Karpas-422 (cell line): ENCODE measurements around the gene FAM200B. TPM values are rescaled to one million over a fixed set of nuclear protein-coding genes. Genes with fewer than 3 reads are reported as not detected.
A peak's percentile ranks its signal among the peaks of the same experiment; 100 is the strongest.

Source experiments
- DNase-seq: peaks from one replicate; pipeline ENCODE4 v3.0.0-alpha.2; 2015
- H2AFZ ChIP-seq: fragments of 200-600 bp; sonication (generic); 2 replicates; pipeline ENCODE4 v1.6.1; 2014; ENCODE audit warnings: antibody characterized with exemption, low read length, mixed read lengths
- H3K27ac ChIP-seq: fragments of 200-600 bp; sonication (generic); 2 replicates; pipeline ENCODE4 v1.5.1; 2014; ENCODE audit warnings: mild to moderate bottlenecking, low read length, moderate library complexity
- H3K27me3 ChIP-seq: fragments of 200-600 bp; sonication (generic); 2 replicates; pipeline ENCODE4 v1.6.1; 2014; ENCODE audit warnings: low read length, mixed read lengths
- H3K36me3 ChIP-seq: fragments of 200-600 bp; sonication (generic); 2 replicates; pipeline ENCODE4 v1.6.1; 2014; ENCODE audit warnings: low read length, mixed read lengths; ENCODE audit not compliant: insufficient read depth
- H3K4me1 ChIP-seq: fragments of 200-600 bp; sonication (generic); 2 replicates; pipeline ENCODE4 v1.6.1; 2014; ENCODE audit warnings: mild to moderate bottlenecking, low read length, mixed read lengths
- H3K4me2 ChIP-seq: fragments of 200-600 bp; sonication (generic); 2 replicates; pipeline ENCODE4 v1.6.1; 2014; ENCODE audit warnings: low read length, low read depth, mild to moderate bottlenecking; ENCODE audit not compliant: poor library complexity, severe bottlenecking
- H3K4me3 ChIP-seq: fragments of 200-600 bp; sonication (generic); 2 replicates; pipeline ENCODE4 v1.5.1; 2014; ENCODE audit warnings: mild to moderate bottlenecking, antibody characterized with exemption, low read length, mixed read lengths
- H3K79me2 ChIP-seq: fragments of 200-600 bp; sonication (generic); 2 replicates; pipeline ENCODE4 v1.6.1; 2014; ENCODE audit warnings: mild to moderate bottlenecking, low read length, mixed read lengths
- H3K9ac ChIP-seq: fragments of 200-600 bp; sonication (generic); 2 replicates; pipeline ENCODE4 v1.6.0; 2014; ENCODE audit warnings: low read length
- H3K9me2 ChIP-seq: fragments of 200-600 bp; sonication (generic), shearing (Covaris generic); replicated peaks from 2 replicates; pipeline ENCODE4 v1.6.0; 2014; ENCODE audit warnings: mild to moderate bottlenecking, low read length, moderate library complexity; ENCODE audit not compliant: insufficient read depth
- H3K9me3 ChIP-seq: fragments of 300-700, 200-600 bp; sonication (generic); 2 replicates; pipeline ENCODE4 v1.6.1; 2014; ENCODE audit warnings: low read length, mixed read lengths
- H4K20me1 ChIP-seq: fragments of 200-600 bp; sonication (generic); 2 replicates; pipeline ENCODE4 v1.6.1; 2014; ENCODE audit warnings: mild to moderate bottlenecking, antibody characterized with exemption, low read length, low read depth; ENCODE audit not compliant: insufficient read depth
- total RNA-seq: library from RNA; depleted of rRNA; stranded (reverse); fragments of >200 nt; shearing (Covaris generic); gene quantifications from 2 replicates; pipeline ENCODE4 v1.2.3, GENCODE V29; 2014; ENCODE audit warnings: low replicate concordance

FAM200B gene
- total RNA-seq, 1 experiment from 2014 or later: 18.3 TPM

- H3K27ac ChIP-seq: no peak overlapping the region
- no peak overlapping the region for H2AFZ ChIP-seq
- DNase-seq: peak; percentile 33
- H4K20me1 ChIP-seq: no peaks in the 10 kb centered on the region
- no peaks in the 10 kb centered on the region for H3K36me3 ChIP-seq
- H3K4me1 ChIP-seq: peaks cover 18% of the 10 kb centered on the region
- H3K4me2 ChIP-seq: no peak overlapping the region
- H3K4me3 ChIP-seq: no peak overlapping the region
- H3K27me3 ChIP-seq: no peaks in the 10 kb centered on the region
- no peaks in the 10 kb centered on the region for H3K9me2 ChIP-seq
- H3K9ac ChIP-seq: no peak overlapping the region
- H3K9me3 ChIP-seq: no peaks in the 10 kb centered on the region
- H3K79me2 ChIP-seq: peaks cover 10% of the 10 kb centered on the region
Observed at GRCh38 chr4:15658781-15659180, 22.8 kb upstream of the FAM200B start.

GRCh38 chr4:15659768-15660570 is 21.7 kb upstream of the FAM200B start:
- Histone ChIP-seq H3K4me2 (no peak overlapping the region), H2AFZ (no peak overlapping the region), H3K4me3 (no peak overlapping the region), H3K9me2 (no peaks in the 10 kb centered on the region), H3K9me3 (no peaks in the 10 kb centered on the region), H3K9ac (no peak overlapping the region), H3K79me2 (no peaks in the 10 kb centered on the region; the same call in 1 of the 2 replicates), H3K4me1 (peaks cover 27% of the 10 kb centered on the region), H3K27me3 (no peaks in the 10 kb centered on the region), H3K36me3 (no peaks in the 10 kb centered on the region), H3K27ac (no peak overlapping the region), H4K20me1 (no peaks in the 10 kb centered on the region)
- DNase-seq: peak; percentile 36

- no peaks in the 10 kb centered on the region for H4K20me1 ChIP-seq
- no peak overlapping the region for H2AFZ ChIP-seq
- no peaks in the 10 kb centered on the region for H3K9me2 ChIP-seq
- H3K79me2 ChIP-seq: peaks cover 12% of the 10 kb centered on the region
- H3K36me3 ChIP-seq: peaks cover 6% of the 10 kb centered on the region; the same call in 1 of the 2 replicates
- no peak overlapping the region for H3K4me2 ChIP-seq
- H3K9ac ChIP-seq: no peak overlapping the region
- H3K27ac ChIP-seq: no peak overlapping the region
- no peaks in the 10 kb centered on the region for H3K9me3 ChIP-seq
- H3K27me3 ChIP-seq: no peaks in the 10 kb centered on the region
- no peak for DNase-seq
- peaks cover 26% of the 10 kb centered on the region for H3K4me1 ChIP-seq
- no peak overlapping the region for H3K4me3 ChIP-seq
Observed at GRCh38 chr4:15665753-15666365, 15.8 kb upstream of the FAM200B start.

- Histone ChIP-seq H3K9me2 (no peaks in the 10 kb centered on the region), H3K9me3 (no peaks in the 10 kb centered on the region), H3K4me1 (peaks cover 26% of the 10 kb centered on the region), H2AFZ (no peak overlapping the region), H3K4me3 (no peak overlapping the region), H3K4me2 (no peak overlapping the region), H3K36me3 (peaks cover 6% of the 10 kb centered on the region; the same call in 1 of the 2 replicates), H3K27ac (no peak overlapping the region), H3K9ac (no peak overlapping the region), H3K27me3 (no peaks in the 10 kb centered on the region), H4K20me1 (no peaks in the 10 kb centered on the region), H3K79me2 (peaks cover 23% of the 10 kb centered on the region)
- DNase-seq: no peak
Observed at GRCh38 chr4:15667006-15667405, 14.6 kb upstream of the FAM200B start.

- no peaks in the 10 kb centered on the region for H4K20me1 ChIP-seq
- peaks cover 38% of the 10 kb centered on the region for H3K79me2 ChIP-seq
- H3K4me3 ChIP-seq: no peak overlapping the region
- peaks cover 6% of the 10 kb centered on the region; the same call in 1 of the 2 replicates for H3K36me3 ChIP-seq
- peaks cover 17% of the 10 kb centered on the region for H3K4me1 ChIP-seq
- H3K27me3 ChIP-seq: no peaks in the 10 kb centered on the region
- no peak overlapping the region for H3K9ac ChIP-seq
- no peaks in the 10 kb centered on the region for H3K9me2 ChIP-seq
- no peak overlapping the region for H3K4me2 ChIP-seq
- DNase-seq: no peak
- H3K27ac ChIP-seq: 0 out of 2 replicates have a peak overlapping the region, but pooled peaks have one; percentile 17
- no peaks in the 10 kb centered on the region for H3K9me3 ChIP-seq
- H2AFZ ChIP-seq: 0 out of 2 replicates have a peak overlapping the region, but pooled peaks have one; percentile 12
Observed at GRCh38 chr4:15668566-15669435, 12.8 kb upstream of the FAM200B start.

- Histone ChIP-seq H3K9me2 (no peaks in the 10 kb centered on the region), H3K4me2 (no peak overlapping the region), H3K9me3 (no peaks in the 10 kb centered on the region), H3K27me3 (no peaks in the 10 kb centered on the region), H3K79me2 (peaks cover 56% of the 10 kb centered on the region), H3K4me1 (peaks cover 19% of the 10 kb centered on the region), H2AFZ (no peak overlapping the region), H3K36me3 (peaks cover 6% of the 10 kb centered on the region; the same call in 1 of the 2 replicates), H3K4me3 (no peak overlapping the region), H4K20me1 (no peaks in the 10 kb centered on the region), H3K27ac (0 out of 2 replicates have a peak overlapping the region, but pooled peaks have one; percentile 13), H3K9ac (no peak overlapping the region)
- DNase-seq: no peak
Observed at GRCh38 chr4:15670576-15670975, 11.1 kb upstream of the FAM200B start.

- Histone ChIP-seq H3K79me2 (peaks cover 71% of the 10 kb centered on the region), H3K9me2 (no peaks in the 10 kb centered on the region), H3K4me2 (no peak overlapping the region), H3K27ac (no peak overlapping the region), H4K20me1 (no peaks in the 10 kb centered on the region), H3K4me3 (no peak overlapping the region), H3K4me1 (peaks cover 35% of the 10 kb centered on the region), H2AFZ (no peak overlapping the region), H3K9ac (no peak overlapping the region), H3K27me3 (no peaks in the 10 kb centered on the region), H3K36me3 (peaks cover 4% of the 10 kb centered on the region; the same call in 1 of the 2 replicates), H3K9me3 (no peaks in the 10 kb centered on the region)
- DNase-seq: no peak
Observed at GRCh38 chr4:15672101-15672500, 9.5 kb upstream of the FAM200B start.
